Measurements from ENCODE around the gene POLR2E.

Gene POLR2E

DNA sequence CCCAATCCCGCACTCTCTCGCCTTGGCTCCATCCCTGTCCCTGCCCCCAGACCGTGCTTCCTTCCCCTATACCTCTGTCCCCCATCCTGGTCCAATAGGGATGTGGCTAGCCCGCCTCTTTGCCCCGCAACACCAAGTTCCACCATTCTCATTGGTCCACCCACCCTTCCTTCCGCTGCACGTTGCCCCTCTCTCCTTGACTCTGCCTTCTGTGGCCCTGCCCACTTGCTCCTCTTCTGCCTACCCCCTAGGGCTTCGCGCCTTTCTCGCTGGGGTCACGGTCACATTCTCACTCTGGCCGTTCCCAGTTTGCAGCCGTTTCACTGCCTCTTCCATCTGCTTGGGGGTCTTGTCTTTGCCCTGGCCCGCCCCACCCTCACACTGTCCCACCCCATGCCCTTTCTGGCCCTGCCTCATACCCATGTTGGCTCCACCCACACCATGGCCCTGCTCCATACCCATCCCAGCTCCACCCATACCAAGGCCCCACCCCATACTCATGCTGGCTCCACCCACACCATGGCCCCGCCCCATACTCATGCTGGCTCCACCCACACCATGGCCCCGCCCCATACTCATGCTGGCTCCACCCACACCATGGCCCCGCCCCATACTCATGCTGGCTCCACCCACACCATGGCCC lies 32.7 kb downstream of the POLR2E start:
- DNase-seq, result no peak

GRCh38 chr19:1061987-1062386 lies 33.2 kb downstream of the POLR2E start:
- DNase-seq, result no peak

- no peak for DNase-seq
Observed at GRCh38 chr19:1060689-1061088, 34.5 kb downstream of the POLR2E start.

- DNase-seq, result no peak
Observed at GRCh38 chr19:1058112-1058511, 37.1 kb downstream of the POLR2E start.

DNA sequence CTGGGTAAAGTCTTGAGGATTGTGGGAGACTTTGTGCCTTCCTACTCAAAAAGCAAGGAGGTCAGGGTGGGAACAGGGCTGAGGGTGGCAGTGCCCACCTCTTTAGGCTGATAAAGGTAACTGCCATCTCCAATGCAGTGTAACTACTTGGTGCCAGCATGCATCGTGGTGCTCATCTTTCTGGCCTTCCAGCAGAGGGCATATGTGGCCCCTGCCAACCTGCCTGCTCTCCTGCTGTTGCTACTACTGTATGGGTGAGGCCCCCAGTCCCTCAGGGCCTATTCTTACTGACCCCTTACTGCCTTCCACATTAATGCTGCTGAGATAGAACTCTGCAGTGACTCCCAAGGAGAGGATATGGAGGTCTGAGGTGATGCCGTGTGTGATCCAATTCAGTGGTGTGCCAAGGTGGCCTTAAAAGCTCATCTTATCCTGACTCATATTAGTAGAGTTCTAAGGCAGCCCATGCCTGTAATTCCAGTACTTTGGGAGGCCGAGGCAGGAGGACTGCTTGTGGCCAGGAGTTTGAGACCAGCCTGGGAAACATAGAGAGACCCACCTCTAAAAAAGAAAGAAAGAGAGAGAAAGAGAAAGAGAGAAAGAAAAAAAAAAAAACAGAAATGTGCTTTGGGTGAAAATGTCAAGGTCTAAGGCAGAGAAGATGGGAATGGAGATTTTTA lies 37.9 kb downstream of the POLR2E start:
- no peak for DNase-seq

GRCh38 chr19:1055886-1056620 lies 39.1 kb downstream of the POLR2E start:
- no peak for DNase-seq

DNA sequence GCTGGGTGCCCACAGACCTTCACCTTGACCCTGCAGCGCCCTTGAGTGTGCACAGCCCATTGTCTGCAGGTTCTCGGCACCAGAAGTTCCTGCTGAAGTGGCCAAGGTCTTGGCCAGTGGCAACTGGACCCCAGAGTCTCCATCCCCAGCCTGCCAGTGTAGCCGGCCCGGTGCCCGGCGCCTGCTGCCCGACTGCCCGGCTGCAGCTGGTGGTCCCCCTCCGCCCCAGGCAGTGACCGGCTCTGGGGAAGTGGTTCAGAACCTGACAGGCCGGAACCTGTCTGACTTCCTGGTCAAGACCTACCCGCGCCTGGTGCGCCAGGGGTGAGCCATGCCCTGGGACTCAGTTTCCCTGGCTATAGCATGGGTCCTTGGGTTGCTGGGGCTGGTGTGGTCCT lies 40.1 kb downstream of the POLR2E start:
- DNase-seq, result no peak

- no peak for DNase-seq
Observed at GRCh38 chr19:1054102-1055027, 40.8 kb downstream of the POLR2E start.

DNA sequence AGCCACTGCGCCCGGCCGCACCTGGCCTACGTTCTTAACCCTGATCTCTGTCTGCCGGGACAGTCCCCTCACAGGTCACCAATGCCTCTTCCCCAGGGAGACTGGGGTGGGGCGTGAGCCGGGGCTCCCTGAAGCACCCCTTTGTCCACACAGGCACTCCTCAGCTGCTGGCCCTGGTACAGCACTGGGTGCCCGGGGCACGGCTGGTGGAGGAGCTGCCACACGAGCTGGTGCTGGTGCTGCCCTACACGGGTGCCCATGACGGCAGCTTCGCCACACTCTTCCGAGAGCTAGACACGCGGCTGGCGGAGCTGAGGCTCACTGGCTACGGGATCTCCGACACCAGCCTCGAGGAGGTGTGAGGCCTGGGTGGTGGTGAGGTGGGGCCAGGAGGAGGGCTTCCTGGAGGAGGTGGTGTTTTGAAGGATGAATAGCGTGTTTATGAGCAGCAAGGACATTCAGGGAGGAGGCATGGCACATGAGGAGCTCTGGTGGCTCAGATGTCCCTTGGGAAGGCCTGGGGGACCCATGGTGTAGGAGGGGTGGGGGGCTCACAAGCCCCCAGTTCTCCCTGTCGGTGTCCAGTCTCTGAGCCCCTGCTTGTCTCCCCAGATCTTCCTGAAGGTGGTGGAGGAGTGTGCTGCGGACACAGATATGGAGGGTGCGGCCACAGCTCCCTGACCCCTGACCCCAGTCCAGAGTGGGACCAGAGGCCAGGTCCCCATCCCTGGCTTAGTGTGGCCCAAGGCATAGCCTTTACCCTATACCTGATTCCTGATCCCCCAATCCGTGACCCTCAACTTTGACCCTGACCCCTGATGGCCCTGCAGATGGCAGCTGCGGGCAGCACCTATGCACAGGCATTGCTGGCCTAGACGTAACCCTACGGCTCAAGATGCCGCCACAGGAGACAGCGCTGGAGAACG lies 41.7 kb downstream of the POLR2E start:
- DNase-seq, result no peak

DNA sequence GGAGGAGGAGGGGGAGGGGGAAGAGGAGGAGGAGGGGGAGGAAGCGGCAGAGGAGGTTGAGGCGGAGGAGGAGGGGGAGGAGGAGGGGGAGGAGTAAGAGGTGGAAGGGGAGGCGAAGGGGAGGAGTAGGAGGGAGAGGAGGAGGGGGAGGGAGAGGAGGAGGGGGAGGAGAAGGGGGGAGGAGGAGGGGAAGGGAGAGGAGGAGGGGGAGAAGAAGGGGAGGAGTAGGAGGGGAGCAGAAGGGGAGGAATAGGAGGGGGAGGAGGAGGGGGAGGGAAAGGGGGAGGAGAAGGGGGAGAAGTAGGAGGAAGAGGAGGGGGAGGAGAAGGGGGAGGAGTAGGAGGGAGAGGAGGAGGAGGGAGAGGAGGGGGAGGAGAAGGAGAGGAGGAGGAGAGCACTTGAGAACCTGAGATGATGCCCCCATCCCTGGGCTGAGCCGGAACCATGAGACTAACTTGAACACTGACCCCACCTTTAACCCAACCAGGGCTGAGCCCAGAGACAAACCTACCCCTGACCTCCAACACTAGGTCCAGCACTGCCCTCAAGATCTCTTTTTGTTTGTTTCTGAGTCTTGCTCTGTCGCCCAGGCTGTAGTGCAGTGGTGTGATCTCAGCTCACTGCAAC lies 42.7 kb downstream of the POLR2E start:
- no peak for DNase-seq

DNA sequence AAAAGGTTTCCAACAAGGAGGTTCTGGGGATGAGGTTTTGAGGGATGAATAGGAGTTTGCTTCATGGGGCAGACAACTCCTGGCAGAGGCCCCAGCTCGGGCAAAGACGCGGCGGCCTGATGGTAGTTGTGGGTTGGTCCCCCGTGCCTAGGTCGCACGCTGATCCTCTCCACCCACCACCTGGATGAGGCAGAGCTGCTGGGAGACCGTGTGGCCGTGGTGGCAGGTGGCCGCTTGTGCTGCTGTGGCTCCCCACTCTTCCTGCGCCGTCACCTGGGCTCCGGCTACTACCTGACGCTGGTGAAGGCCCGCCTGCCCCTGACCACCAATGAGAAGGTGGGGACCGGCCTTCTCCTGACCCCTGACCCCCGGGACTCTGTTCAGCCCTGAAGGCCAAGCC lies 43.4 kb downstream of the POLR2E start:
- DNase-seq, result no peak

DNA sequence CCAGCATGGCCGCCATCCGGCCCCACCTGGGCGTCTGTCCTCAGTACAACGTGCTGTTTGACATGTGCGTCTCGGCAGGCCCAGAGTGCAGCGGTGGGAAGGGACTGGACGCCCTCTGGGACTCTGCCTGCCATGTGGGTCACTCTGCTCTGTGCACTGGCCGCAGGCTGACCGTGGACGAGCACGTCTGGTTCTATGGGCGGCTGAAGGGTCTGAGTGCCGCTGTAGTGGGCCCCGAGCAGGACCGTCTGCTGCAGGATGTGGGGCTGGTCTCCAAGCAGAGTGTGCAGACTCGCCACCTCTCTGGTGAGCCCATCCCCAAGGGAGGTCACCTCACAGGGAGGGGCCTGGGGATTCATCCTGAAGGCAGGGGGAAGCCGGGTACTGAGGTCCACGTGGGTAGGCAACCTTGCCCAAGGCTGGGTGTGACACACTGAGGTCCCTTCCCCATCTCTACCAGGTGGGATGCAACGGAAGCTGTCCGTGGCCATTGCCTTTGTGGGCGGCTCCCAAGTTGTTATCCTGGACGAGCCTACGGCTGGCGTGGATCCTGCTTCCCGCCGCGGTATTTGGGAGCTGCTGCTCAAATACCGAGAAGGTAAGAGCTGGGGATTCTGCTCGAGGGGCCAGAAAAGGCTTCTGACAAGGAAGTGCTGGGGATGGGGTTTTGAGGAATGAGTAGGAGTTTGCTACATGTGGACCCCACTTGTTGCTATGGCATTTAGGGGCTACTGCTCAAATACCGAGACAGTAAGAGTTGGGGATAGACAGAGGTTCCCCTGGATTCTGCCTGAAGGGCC lies 44.0 kb downstream of the POLR2E start:
- DNase-seq, result no peak

- DNase-seq, result no peak
Observed at GRCh38 chr19:1049800-1050199, 45.4 kb downstream of the POLR2E start.

- no peak for DNase-seq
Observed at GRCh38 chr19:1049106-1049505, 46.1 kb downstream of the POLR2E start.

DNA sequence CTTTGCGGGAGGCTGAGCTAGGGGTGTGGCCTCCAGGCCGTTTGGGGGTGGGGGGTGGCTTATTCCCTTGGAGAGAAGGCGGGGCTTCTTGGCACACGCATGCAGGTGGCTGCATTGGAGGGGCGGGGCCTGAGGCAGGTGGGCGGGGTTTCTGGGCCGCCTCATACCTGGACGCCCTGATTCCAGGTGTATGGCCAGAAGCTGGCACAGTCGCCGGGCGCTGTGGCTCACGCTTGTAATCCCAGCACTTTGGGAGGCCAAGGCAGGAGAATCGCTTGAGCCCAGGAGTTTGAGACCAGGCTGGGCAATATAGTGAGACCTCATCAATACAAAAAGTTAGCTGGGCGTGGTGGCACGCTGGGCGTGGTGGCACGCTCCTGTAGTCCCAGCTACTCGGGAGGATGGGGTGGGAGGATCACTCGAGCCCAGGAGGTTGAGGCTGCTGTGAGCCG lies 47.5 kb downstream of the POLR2E start:
- DNase-seq, result no peak

- DNase-seq, result no peak
Observed at GRCh38 chr19:1046836-1047695, 48.1 kb downstream of the POLR2E start.

DNA sequence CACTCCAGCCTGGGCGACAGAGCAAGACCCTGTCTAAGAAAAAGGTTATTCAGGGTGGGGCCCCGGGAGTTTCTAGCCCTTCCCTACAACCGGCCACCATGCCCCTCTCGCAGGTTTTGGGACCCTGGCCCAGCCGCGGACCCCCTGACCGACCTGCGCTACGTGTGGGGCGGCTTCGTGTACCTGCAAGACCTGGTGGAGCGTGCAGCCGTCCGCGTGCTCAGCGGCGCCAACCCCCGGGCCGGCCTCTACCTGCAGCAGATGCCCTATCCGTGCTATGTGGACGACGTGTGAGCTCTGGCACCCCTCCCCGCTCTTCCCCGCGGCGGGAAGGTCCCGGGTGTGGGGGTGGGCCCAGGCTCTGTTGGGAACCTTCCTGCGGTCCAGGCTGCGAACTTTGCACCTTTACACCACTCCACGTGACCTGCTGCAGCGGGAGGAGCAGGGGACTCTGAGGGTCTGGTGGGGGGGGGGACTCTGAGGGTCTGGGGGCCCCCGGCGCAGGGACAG lies 49.0 kb downstream of the POLR2E start:
- DNase-seq, result no peak

GRCh38 chr19:1045247-1045603 lies 50.0 kb downstream of the POLR2E start:
- DNase-seq, result no peak

Data from stimulated activated CD4-positive, alpha-beta T cell treated with anti-CD3 and anti-CD28 coated beads, Interleukin-12 subunit alpha, Interleukin-12 subunit beta, amount 100 ng/mL, for 4 hours (primary cell).